ENCODE data around the gene SLC15A4.

DNA sequence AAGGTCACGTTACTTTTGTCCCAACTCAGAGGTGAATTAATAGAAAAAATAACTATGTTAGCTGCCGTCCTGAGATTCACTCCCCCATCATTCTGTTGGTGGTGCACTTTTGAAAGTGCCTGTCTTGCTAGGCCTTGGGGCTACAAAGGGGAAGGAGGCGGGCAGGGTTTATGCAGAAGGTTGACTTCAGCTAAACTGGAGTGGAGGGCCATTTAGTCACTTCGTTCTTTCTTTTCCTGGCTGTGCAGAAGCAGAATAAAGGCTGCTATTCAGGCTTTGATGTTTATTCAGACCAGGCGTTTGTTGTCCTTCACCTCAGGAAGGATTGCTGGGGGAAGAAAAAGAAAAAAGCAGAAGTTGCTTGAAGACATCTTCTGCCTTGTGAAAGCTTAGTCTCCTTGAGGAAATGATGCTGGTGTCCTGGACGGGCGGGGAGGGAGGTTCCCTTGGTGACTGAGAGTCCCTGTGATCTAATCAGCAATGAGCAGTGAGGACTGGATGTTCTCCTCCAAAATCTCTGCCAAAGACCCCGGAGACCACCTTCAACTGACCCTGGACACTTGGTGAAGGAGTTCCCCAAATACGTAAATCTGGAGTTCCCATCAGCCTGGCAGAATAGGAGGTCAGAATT lies 33.5 kb upstream of the SLC15A4 start:
- TF ChIP-seq, protein P1, sequence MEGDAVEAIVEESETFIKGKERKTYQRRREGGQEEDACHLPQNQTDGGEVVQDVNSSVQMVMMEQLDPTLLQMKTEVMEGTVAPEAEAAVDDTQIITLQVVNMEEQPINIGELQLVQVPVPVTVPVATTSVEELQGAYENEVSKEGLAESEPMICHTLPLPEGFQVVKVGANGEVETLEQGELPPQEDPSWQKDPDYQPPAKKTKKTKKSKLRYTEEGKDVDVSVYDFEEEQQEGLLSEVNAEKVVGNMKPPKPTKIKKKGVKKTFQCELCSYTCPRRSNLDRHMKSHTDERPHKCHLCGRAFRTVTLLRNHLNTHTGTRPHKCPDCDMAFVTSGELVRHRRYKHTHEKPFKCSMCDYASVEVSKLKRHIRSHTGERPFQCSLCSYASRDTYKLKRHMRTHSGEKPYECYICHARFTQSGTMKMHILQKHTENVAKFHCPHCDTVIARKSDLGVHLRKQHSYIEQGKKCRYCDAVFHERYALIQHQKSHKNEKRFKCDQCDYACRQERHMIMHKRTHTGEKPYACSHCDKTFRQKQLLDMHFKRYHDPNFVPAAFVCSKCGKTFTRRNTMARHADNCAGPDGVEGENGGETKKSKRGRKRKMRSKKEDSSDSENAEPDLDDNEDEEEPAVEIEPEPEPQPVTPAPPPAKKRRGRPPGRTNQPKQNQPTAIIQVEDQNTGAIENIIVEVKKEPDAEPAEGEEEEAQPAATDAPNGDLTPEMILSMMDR (conservative IDR thresholded peaks at IDR 0.05; ENCODE audit: low read length) = no peak
- no peak for TF ChIP-seq EZH2phosphoT487 (IDR thresholded peaks at IDR 0.05; ENCODE audit: borderline replicate concordance)
